Astrocyte (in vitro differentiated cells and primary cell): ENCODE results near the gene ZC3H4.

Experiments
- CTCF ChIP-seq: IDR thresholded peaks from 2 replicates; pipeline ENCODE4 v1.5.1; 2011; ENCODE audit warnings: low read depth, mild to moderate bottlenecking, inconsistent platforms, low read length, moderate library complexity; ENCODE audit not compliant: insufficient read depth
- EZH2 ChIP-seq: IDR thresholded peaks from 2 replicates; pipeline ENCODE4 v1.6.1; 2012; ENCODE audit warnings: mild to moderate bottlenecking, low read length, inconsistent platforms; ENCODE audit not compliant: insufficient read depth

- TF ChIP-seq CTCF (no peak), EZH2 (no peak)
These were observed 75.8 kb downstream of the ZC3H4 start for GRCh38 chr19:47037766-47038165.
